GM12878 (cell line): ENCODE data around the gene POLR2I. TPM values are rescaled to one million over a fixed set of nuclear protein-coding genes. Genes with fewer than 3 reads are reported as not detected.
A peak's percentile ranks its signal among the peaks of the same experiment; 100 is the strongest.

Source experiments
- ATAC-seq: fragments of 200-7000 bp; cut with Tn5 transposase; 3 replicates; pipeline ENCODE4 v1.9.1; 2020; ENCODE audit warnings: mild to moderate bottlenecking, moderate library complexity
- BruUV-seq: library from RNA; stranded (reverse); fragments of 400-500 nt; replicated peaks from 2 replicates; lab custom pipeline; 2021; lab: Mats Ljungman, UMichigan
- CTCF ChIA-PET: fragments of 300-600 bp; sonication (Branson Sonifier 250); formaldehyde crosslinking; extraction: SDS; loops from one replicate; lab custom pipeline; 2021; ENCODE audit warnings: inconsistent platforms; lab: Yijun Ruan, JAX
- POLR2A ChIA-PET: fragments of 350-600 bp; formaldehyde crosslinking; extraction: SDS; loops from one replicate; lab custom pipeline; 2021; ENCODE audit warnings: inconsistent platforms; lab: Charles Lee
- RAD21 ChIA-PET: fragments of 300-600 bp; sonication (Branson Sonifier 250); formaldehyde crosslinking; loops from one replicate; lab custom pipeline; 2023; ENCODE audit warnings: antibody characterized with exemption; ENCODE audit not compliant: unreplicated experiment; lab: Charles Lee
- SMC1A ChIA-PET: fragments of 300-600 bp; sonication (Branson Sonifier 250); formaldehyde crosslinking; loops from one replicate; lab custom pipeline; 2023; ENCODE audit not compliant: unreplicated experiment, uncharacterized antibody; lab: Charles Lee
- DNase-seq: peaks from one replicate; pipeline ENCODE4 v3.0.0-alpha.2; 2011; ENCODE audit warnings: low read depth, low spot score
- FAIRE-seq: peaks from 3 replicates; lab custom pipeline; 2011; peaks lifted over from hg19 to GRCh38; lab: Jason Lieb, UNC
- H2AFZ ChIP-seq: 2 replicates; pipeline ENCODE4 v1.6.0; 2011; ENCODE audit warnings: low read depth, low read length, control low read depth; ENCODE audit not compliant: control insufficient read depth
- H3K27ac ChIP-seq: 2 replicates; pipeline ENCODE4 v1.5.1; 2011; ENCODE audit warnings: control low read depth; ENCODE audit not compliant: control insufficient read depth, insufficient read depth
- H3K27me3 ChIP-seq, 2 experiments: replicated peaks in 1 of 2; 2 replicates each; pipeline versions ENCODE4 v1.6.0 to v1.6.1; 2011; ENCODE audit warnings: low read length in 1 of 2; ENCODE audit not compliant: control insufficient read depth in 2 of 2, insufficient read depth in 2 of 2
- H3K36me3 ChIP-seq, 2 experiments: 2 replicates each; pipeline ENCODE4 v1.5.1; 2011; ENCODE audit warnings: low read length in 1 of 2; ENCODE audit not compliant: control insufficient read depth in 2 of 2, insufficient read depth in 2 of 2
- H3K4me1 ChIP-seq: 2 replicates; pipeline ENCODE4 v1.6.1; 2011; ENCODE audit warnings: mild to moderate bottlenecking, low read length, moderate library complexity, mixed read lengths; ENCODE audit not compliant: control insufficient read depth, insufficient read depth
- H3K4me2 ChIP-seq: 2 replicates; pipeline ENCODE4 v1.6.0; 2011; ENCODE audit warnings: control low read depth; ENCODE audit not compliant: control insufficient read depth, insufficient read depth
- H3K4me3 ChIP-seq: fragments of 200-600 bp; sonication (generic); 2 replicates; pipeline ENCODE4 v1.5.1; 2016
- H3K79me2 ChIP-seq: 2 replicates; pipeline ENCODE4 v1.6.0; 2011; ENCODE audit warnings: low read length; ENCODE audit not compliant: control insufficient read depth, insufficient read depth
- H3K9ac ChIP-seq: 2 replicates; pipeline ENCODE4 v1.8.0; 2011; ENCODE audit warnings: low read length, control low read depth, mixed read lengths; ENCODE audit not compliant: control insufficient read depth, insufficient read depth
- H3K9me3 ChIP-seq: replicated peaks from 3 replicates; pipeline ENCODE4 v1.5.1; 2011; ENCODE audit warnings: mild to moderate bottlenecking, low read length; ENCODE audit not compliant: control insufficient read depth, insufficient read depth
- H4K20me1 ChIP-seq: 2 replicates; pipeline ENCODE4 v1.6.0; 2011; ENCODE audit not compliant: control insufficient read depth, insufficient read depth
- CBFB ChIP-seq: IDR thresholded peaks from 2 replicates; pipeline ENCODE4 v1.6.1; 2016; ENCODE audit warnings: antibody characterized with exemption, low read depth
- CREB1 ChIP-seq: IDR thresholded peaks from 2 replicates; pipeline ENCODE4 v1.6.1; 2012; ENCODE audit warnings: low read depth, mild to moderate bottlenecking, inconsistent platforms
- HCFC1 ChIP-seq: fragments of 150-350 bp; IDR thresholded peaks from 2 replicates; pipeline ENCODE4 v1.6.1; 2014; ENCODE audit warnings: low read length
- IKZF1 ChIP-seq: fragments of 450-650 bp; conservative IDR thresholded peaks from 2 replicates; pipeline ENCODE4 v1.6.1; 2017; ENCODE audit warnings: antibody characterized with exemption, mild to moderate bottlenecking
- IRF4 ChIP-seq: IDR thresholded peaks from 2 replicates; pipeline ENCODE4 v1.6.1; 2011; ENCODE audit warnings: low read depth, low read length
- JUNB ChIP-seq: IDR thresholded peaks from 2 replicates; pipeline ENCODE4 v1.6.1; 2016; ENCODE audit warnings: antibody characterized with exemption, mild to moderate bottlenecking
- JUND ChIP-seq: IDR thresholded peaks from 2 replicates; pipeline ENCODE4 v1.6.1; 2012; ENCODE audit warnings: low read depth, mild to moderate bottlenecking, low read length, improper control_type of control experiment, moderate library complexity
- NR2F1 ChIP-seq: fragments of 450-650 bp; conservative IDR thresholded peaks from 2 replicates; pipeline ENCODE4 v1.6.1; 2017; ENCODE audit warnings: mild to moderate bottlenecking
- SIX5 ChIP-seq: IDR thresholded peaks from 2 replicates; pipeline ENCODE4 v1.6.1; 2011; ENCODE audit warnings: mild to moderate bottlenecking, low read depth, low read length, moderate library complexity; ENCODE audit not compliant: severe bottlenecking
- SMAD5 ChIP-seq: IDR thresholded peaks from 2 replicates; pipeline ENCODE4 v1.6.1; 2016; ENCODE audit warnings: antibody characterized with exemption, low read depth
- SMARCA5 ChIP-seq: fragments of 450-650 bp; IDR thresholded peaks from 2 replicates; pipeline ENCODE4 v1.6.1; 2017; ENCODE audit warnings: mild to moderate bottlenecking
- SRF ChIP-seq, 2 experiments: IDR thresholded peaks; 2 replicates each; pipeline ENCODE4 v1.6.1; 2011; ENCODE audit warnings: low read depth in 2 of 2, low read length in 2 of 2, mild to moderate bottlenecking in 1 of 2, moderate library complexity in 1 of 2
- ZSCAN29 ChIP-seq: fragments of 450-650 bp; IDR thresholded peaks from 2 replicates; pipeline ENCODE4 v1.6.1; 2017; ENCODE audit warnings: mild to moderate bottlenecking, moderate library complexity
- WGBS: methylation state at CpG from one replicate; pipeline ENCODE4 v1.1.6; 2016; ENCODE audit warnings: low lambda C conversion rate; ENCODE audit not compliant: insufficient replicate concordance, insufficient coverage; ENCODE audit errors: missing lambda C conversion rate; 5-methylcytosine and 5-hydroxymethylcytosine counted together
- in situ Hi-C: fragments of 300-500 bp; cut with MboI; formaldehyde crosslinking; loops from 9 replicates; pipeline ENCODE4 v1.14.3; 2018; ENCODE audit warnings: mixed read lengths
- intact Hi-C: fragments of 100-400 bp; cut with micrococcal nuclease; formaldehyde crosslinking; loops from one replicate; pipeline ENCODE4 v1.14.2; 2022; ENCODE audit not compliant: unreplicated experiment
- polyA plus RNA-seq, 11 experiments: library from polyadenylated mRNA; depleted of rRNA in 4 of 11; unstranded in 6 of 11; stranded (reverse) in 5 of 11; fragments of >200 nt; fragmentation: Nextera tagmentation in 4 of 11; fragmentation: Illumina TruSeq in 1 of 11; extraction: Ambion mirVana in 4 of 11; extraction: Trizol in 1 of 11; gene quantifications; 1 replicate in 1 of 11; 2 replicates in 10 of 11; pipeline versions ENCODE4 v1.2.1 to v1.2.3, GENCODE V29; 2011 to 2016; ENCODE audit warnings: inconsistent platforms in 2 of 11, missing spikeins in 2 of 11, low read depth in 1 of 11
- total RNA-seq, 4 experiments: library from RNA; depleted of rRNA in 3 of 4; stranded (reverse); fragments of >200 nt in 3 of 4; fragmentation: Illumina TruSeq in 1 of 4; extraction: Trizol in 1 of 4; gene quantifications; 2 replicates each; pipeline versions ENCODE4 v1.2.1 to v1.2.3, GENCODE V29; 2013 to 2021
- TF ChIP-seq, protein P1 (sequence below): fragments of 450-650 bp; IDR thresholded peaks from 2 replicates; pipeline ENCODE4 v1.6.1; 2017; ENCODE audit warnings: mild to moderate bottlenecking, low read depth, inconsistent platforms; ENCODE audit not compliant: poor library complexity, severe bottlenecking
- TF ChIP-seq, protein P2 (sequence below): fragments of 450-650 bp; formaldehyde crosslinking; IDR thresholded peaks from 2 replicates; pipeline ENCODE4 v1.5.0; 2022; ENCODE audit warnings: mild to moderate bottlenecking, missing genetic modification characterization
- TF ChIP-seq, protein P3 (sequence below): IDR thresholded peaks from 2 replicates; pipeline ENCODE4 v1.6.1; 2011; ENCODE audit warnings: low read depth, low read length, improper control_type of control experiment, borderline replicate concordance

POLR2I gene
- total and polyA plus RNA-seq, 10 of the 15 experiments (the other 5 are each of a cell fraction or from before 2014, with no cell fraction given): 30.9 to 272 (median 202) TPM

DNA sequence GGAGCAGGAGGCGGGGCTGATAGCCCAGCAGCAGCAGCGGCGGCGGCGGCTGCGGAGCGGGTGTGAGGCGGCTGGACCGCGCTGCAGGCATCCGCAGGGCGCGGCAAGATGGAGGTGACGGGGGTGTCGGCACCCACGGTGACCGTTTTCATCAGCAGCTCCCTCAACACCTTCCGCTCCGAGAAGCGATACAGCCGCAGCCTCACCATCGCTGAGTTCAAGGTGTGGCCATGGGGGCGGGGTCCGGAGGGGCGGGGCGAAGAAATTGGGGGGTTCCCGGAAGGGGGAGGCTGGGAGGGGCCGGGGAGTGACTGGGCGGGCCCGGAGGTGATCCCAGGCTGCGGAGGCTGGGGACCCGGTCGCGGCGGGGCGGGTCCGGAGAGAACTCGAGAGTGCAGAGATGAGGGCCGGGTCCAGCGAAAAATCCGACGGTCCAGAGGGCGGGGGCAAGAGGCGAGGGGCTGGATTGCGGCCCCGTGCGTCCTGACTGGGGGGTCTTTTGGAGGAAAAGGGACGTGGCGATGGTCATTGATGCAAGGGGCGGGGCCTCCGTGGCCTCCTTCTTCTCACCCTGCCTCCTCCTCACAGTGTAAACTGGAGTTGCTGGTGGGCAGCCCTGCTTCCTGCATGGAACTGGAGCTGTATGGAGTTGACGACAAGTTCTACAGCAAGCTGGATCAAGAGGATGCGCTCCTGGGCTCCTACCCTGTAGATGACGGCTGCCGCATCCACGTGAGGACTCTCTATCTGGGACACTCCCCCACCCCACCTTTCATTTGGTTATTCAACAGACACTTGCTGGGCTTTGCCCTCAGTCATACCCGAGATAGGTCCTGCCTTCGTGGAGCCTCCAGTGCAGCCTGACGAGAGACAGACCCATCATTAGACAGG is 1.0 kb upstream of the POLR2I start, which contains the start of gene TBCB:
TBCB (plus strand) TSS at position 16 of the 891 bp plus-strand sequence; CDS start at position 109, 93 bp downstream.
- Histone ChIP-seq H3K4me2 (peak within 1 kb of the TSS; percentile 94), H3K27ac (peak within 1 kb of the TSS; percentile 80), H2AFZ (peak within 1 kb of the TSS; percentile 88), H3K4me1 (peaks cover 9% of the 10 kb centered on the region), H3K9ac (peak within 1 kb of the TSS; percentile 96), H3K9me3 (no peaks in the 10 kb centered on the region), H3K27me3 (no peaks in the 10 kb centered on the region), H3K4me3 (peak within 1 kb of the TSS; percentile 89), H3K79me2 (peaks cover 24% of the 10 kb centered on the region), H3K36me3 (peaks cover 4 to 6% of the 10 kb centered on the region in 2 experiments), H4K20me1 (no peaks in the 10 kb centered on the region)
- 4% methylated on average over 51 of the region's 59 CpGs for WGBS
- POLR2A ChIA-PET: interaction anchor here (0.5 to 1.6 kb wide), 8 partner anchors 10 to 1828 kb away, joined by 3 to 11 read pairs (median 5); partner anchors contain the start of genes ALKBH6, CAPNS1, ZNF146 and ZNF565
- CTCF ChIA-PET: interaction anchor here (0.6 to 2.9 kb wide), 10 partner anchors 10 to 655 kb away, joined by 3 to 10 read pairs (median 4); partner anchors contain the start of gene THAP8
- ATAC-seq: peak; percentile 75
- SMC1A ChIA-PET: interaction anchor here (0.9 to 2.9 kb wide), 6 partner anchors 12 to 99 kb away, joined by 3 to 12 read pairs (median 5); partner anchors contain the start of genes ZNF146 and ZNF565
- RAD21 ChIA-PET: interaction anchor here (0.6 to 1.9 kb wide), 9 partner anchors 12 to 472 kb away, joined by 3 to 5 read pairs (median 3); partner anchors contain the start of gene ALKBH6
- intact Hi-C loops: loop anchor here (1.0 to 10.0 kb wide), 4 partner anchors 55 to 1259 kb away; partner anchors contain the start of genes THAP8, WDR62, ZNF146 and ZNF527
- peak; percentile 31 for FAIRE-seq
- BruUV-seq: TSS peak; percentile 82
- no peak for DNase-seq
- in situ Hi-C loops: loop anchor here (10.0 kb wide), 1 partner anchor 369 kb away; the partner anchor contains the start of gene ZNF566
- TF ChIP-seq CREB1: peak; percentile 1
- TF ChIP-seq HCFC1: no peak; the same call in 1 of the 2 replicates
- 0 out of 4 replicates have a peak, but pooled peaks of 1 of the 2 experiments have one; percentile 2 for TF ChIP-seq SRF (IDR thresholded peaks at IDR 0.05; ENCODE audit: low read depth in 2 of 2, low read length in 2 of 2)
- 0 out of 2 replicates have a peak, but pooled peaks have one; percentile 34 for TF ChIP-seq IKZF1
- TF ChIP-seq SMARCA5: 0 out of 2 replicates have a peak, but pooled peaks have one; percentile 20
- no peak for TF ChIP-seq IRF4
- TF ChIP-seq, protein P1, sequence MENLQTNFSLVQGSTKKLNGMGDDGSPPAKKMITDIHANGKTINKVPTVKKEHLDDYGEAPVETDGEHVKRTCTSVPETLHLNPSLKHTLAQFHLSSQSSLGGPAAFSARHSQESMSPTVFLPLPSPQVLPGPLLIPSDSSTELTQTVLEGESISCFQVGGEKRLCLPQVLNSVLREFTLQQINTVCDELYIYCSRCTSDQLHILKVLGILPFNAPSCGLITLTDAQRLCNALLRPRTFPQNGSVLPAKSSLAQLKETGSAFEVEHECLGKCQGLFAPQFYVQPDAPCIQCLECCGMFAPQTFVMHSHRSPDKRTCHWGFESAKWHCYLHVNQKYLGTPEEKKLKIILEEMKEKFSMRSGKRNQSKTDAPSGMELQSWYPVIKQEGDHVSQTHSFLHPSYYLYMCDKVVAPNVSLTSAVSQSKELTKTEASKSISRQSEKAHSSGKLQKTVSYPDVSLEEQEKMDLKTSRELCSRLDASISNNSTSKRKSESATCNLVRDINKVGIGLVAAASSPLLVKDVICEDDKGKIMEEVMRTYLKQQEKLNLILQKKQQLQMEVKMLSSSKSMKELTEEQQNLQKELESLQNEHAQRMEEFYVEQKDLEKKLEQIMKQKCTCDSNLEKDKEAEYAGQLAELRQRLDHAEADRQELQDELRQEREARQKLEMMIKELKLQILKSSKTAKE: no peak
- no peak for TF ChIP-seq SIX5
- TF ChIP-seq, protein P2, sequence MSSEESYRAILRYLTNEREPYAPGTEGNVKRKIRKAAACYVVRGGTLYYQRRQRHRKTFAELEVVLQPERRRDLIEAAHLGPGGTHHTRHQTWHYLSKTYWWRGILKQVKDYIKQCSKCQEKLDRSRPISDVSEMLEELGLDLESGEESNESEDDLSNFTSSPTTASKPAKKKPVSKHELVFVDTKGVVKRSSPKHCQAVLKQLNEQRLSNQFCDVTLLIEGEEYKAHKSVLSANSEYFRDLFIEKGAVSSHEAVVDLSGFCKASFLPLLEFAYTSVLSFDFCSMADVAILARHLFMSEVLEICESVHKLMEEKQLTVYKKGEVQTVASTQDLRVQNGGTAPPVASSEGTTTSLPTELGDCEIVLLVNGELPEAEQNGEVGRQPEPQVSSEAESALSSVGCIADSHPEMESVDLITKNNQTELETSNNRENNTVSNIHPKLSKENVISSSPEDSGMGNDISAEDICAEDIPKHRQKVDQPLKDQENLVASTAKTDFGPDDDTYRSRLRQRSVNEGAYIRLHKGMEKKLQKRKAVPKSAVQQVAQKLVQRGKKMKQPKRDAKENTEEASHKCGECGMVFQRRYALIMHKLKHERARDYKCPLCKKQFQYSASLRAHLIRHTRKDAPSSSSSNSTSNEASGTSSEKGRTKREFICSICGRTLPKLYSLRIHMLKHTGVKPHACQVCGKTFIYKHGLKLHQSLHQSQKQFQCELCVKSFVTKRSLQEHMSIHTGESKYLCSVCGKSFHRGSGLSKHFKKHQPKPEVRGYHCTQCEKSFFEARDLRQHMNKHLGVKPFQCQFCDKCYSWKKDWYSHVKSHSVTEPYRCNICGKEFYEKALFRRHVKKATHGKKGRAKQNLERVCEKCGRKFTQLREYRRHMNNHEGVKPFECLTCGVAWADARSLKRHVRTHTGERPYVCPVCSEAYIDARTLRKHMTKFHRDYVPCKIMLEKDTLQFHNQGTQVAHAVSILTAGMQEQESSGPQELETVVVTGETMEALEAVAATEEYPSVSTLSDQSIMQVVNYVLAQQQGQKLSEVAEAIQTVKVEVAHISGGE (CRISPR knock-in tag): no peak
- TF ChIP-seq ZSCAN29: no peak
- TF ChIP-seq, protein P3, sequence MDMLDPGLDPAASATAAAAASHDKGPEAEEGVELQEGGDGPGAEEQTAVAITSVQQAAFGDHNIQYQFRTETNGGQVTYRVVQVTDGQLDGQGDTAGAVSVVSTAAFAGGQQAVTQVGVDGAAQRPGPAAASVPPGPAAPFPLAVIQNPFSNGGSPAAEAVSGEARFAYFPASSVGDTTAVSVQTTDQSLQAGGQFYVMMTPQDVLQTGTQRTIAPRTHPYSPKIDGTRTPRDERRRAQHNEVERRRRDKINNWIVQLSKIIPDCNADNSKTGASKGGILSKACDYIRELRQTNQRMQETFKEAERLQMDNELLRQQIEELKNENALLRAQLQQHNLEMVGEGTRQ: no peak
- no peak for TF ChIP-seq SMAD5
- TF ChIP-seq JUNB: no peak
- no peak for TF ChIP-seq JUND
- TF ChIP-seq CBFB: no peak
- TF ChIP-seq NR2F1: 0 out of 2 replicates have a peak, but pooled peaks have one; percentile 24
